Astrocyte (in vitro differentiated cells and primary cell): Measurements from ENCODE around the gene APBA3.

Experiments
- EZH2 ChIP-seq: IDR thresholded peaks from 2 replicates; pipeline ENCODE4 v1.6.1; 2012; ENCODE audit warnings: mild to moderate bottlenecking, low read length, inconsistent platforms; ENCODE audit not compliant: insufficient read depth
- TF ChIP-seq, protein P1 (sequence below): IDR thresholded peaks from 2 replicates; pipeline ENCODE4 v1.5.1; 2011; ENCODE audit warnings: low read depth, mild to moderate bottlenecking, inconsistent platforms, low read length, moderate library complexity; ENCODE audit not compliant: insufficient read depth

DNA sequence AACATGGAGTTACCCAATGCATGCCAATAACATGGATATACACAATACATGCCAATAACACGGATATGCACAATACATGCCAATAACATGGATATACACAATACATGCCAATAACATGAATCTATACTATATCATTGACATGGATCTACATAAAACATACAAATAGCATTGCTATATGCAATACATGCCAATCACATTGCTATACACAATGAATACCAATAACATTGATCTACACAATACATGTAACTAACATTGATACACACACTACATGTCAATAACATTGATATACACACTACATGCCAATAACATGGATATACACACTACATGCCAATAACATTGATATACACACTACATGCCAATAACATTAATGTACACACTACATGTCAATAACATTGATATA lies 60.3 kb downstream of the APBA3 start:
- no peak for TF ChIP-seq EZH2
- TF ChIP-seq, protein P1, sequence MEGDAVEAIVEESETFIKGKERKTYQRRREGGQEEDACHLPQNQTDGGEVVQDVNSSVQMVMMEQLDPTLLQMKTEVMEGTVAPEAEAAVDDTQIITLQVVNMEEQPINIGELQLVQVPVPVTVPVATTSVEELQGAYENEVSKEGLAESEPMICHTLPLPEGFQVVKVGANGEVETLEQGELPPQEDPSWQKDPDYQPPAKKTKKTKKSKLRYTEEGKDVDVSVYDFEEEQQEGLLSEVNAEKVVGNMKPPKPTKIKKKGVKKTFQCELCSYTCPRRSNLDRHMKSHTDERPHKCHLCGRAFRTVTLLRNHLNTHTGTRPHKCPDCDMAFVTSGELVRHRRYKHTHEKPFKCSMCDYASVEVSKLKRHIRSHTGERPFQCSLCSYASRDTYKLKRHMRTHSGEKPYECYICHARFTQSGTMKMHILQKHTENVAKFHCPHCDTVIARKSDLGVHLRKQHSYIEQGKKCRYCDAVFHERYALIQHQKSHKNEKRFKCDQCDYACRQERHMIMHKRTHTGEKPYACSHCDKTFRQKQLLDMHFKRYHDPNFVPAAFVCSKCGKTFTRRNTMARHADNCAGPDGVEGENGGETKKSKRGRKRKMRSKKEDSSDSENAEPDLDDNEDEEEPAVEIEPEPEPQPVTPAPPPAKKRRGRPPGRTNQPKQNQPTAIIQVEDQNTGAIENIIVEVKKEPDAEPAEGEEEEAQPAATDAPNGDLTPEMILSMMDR = no peak
